K562 (cell line): ENCODE measurements around the gene FNDC11. TPM values are rescaled to one million over a fixed set of nuclear protein-coding genes. Genes with fewer than 3 reads are reported as not detected.

Experiments
- ATAC-seq: fragments of 200-7000 bp; cut with Tn5 transposase; 3 replicates; pipeline ENCODE4 v1.9.1; 2020; ENCODE audit warnings: moderate library complexity
- BruUV-seq: library from RNA; stranded (reverse); fragments of 400-500 nt; replicated peaks from 2 replicates; lab custom pipeline; 2021; lab: Mats Ljungman, UMichigan
- CTCF ChIA-PET: fragments of 300-600 bp; formaldehyde crosslinking; extraction: SDS; loops from one replicate; lab custom pipeline; 2021; ENCODE audit warnings: low intra/inter-chr PET ratio; lab: Yijun Ruan, JAX
- POLR2A ChIA-PET: fragments of 300-600, 350-650 bp; sonication (Branson Sonifier 250); formaldehyde crosslinking; extraction: SDS; loops from one replicate; lab custom pipeline; 2021; ENCODE audit warnings: antibody characterized with exemption, inconsistent platforms; lab: Yijun Ruan, JAX
- DNase-seq, 4 experiments: peaks; one replicate each; pipeline versions ENCODE4 v3.0.0 to v3.0.0-alpha.2; 2011 to 2018; ENCODE audit warnings: low spot score in 3 of 4, mixed read lengths in 3 of 4; ENCODE audit errors: extremely low read depth in 1 of 4
- FAIRE-seq: peaks from 2 replicates; lab custom pipeline; 2011; peaks lifted over from hg19 to GRCh38; lab: Jason Lieb, UNC
- H2AFZ ChIP-seq: 2 replicates; pipeline ENCODE4 v1.6.0; 2011; ENCODE audit warnings: low read depth, low read length, control low read depth, inconsistent platforms
- H3K27ac ChIP-seq: fragments of 200-600 bp; 3 replicates; pipeline ENCODE4 v1.8.0; 2011; ENCODE audit warnings: low read depth, mild to moderate bottlenecking, control low read depth, inconsistent platforms, low read length, moderate library complexity, mixed read lengths; ENCODE audit errors: extremely low read depth
- H3K27me3 ChIP-seq, 2 experiments: fragments of 300-600 bp in 1 of 2; 2 replicates in 1 of 2; 3 replicates in 1 of 2; pipeline versions ENCODE4 v1.6.0 to v1.8.0; 2011; ENCODE audit warnings: inconsistent platforms in 2 of 2, low read length in 2 of 2, mild to moderate bottlenecking in 1 of 2, mixed read lengths in 1 of 2, moderate library complexity in 1 of 2; ENCODE audit not compliant: control insufficient read depth in 2 of 2, insufficient read depth in 2 of 2
- H3K36me3 ChIP-seq: fragments of 300-600 bp; 3 replicates; pipeline ENCODE4 v1.8.0; 2011; ENCODE audit warnings: mild to moderate bottlenecking, low read length, inconsistent platforms; ENCODE audit not compliant: control insufficient read depth, insufficient read depth
- H3K4me1 ChIP-seq, 2 experiments: fragments of 200-600 bp in 1 of 2; replicated peaks in 1 of 2; 2 replicates in 1 of 2; 3 replicates in 1 of 2; pipeline versions ENCODE4 v1.5.1 to v1.8.0; 2011; ENCODE audit warnings: inconsistent platforms in 2 of 2, low read length in 2 of 2, mild to moderate bottlenecking in 1 of 2, mixed read lengths in 1 of 2, moderate library complexity in 1 of 2; ENCODE audit not compliant: control insufficient read depth in 2 of 2, insufficient read depth in 2 of 2
- H3K4me2 ChIP-seq: 2 replicates; pipeline ENCODE4 v1.6.1; 2011; ENCODE audit warnings: low read length, control low read depth, inconsistent platforms, mixed read lengths; ENCODE audit not compliant: insufficient read depth
- H3K4me3 ChIP-seq: fragments of 200-600 bp; sonication (generic), shearing (Covaris generic); 2 replicates; pipeline ENCODE4 v1.5.1; 2016; ENCODE audit warnings: control low read depth, inconsistent platforms
- H3K79me2 ChIP-seq: fragments of 200-600 bp; 3 replicates; pipeline ENCODE4 v1.8.0; 2011; ENCODE audit warnings: low read length, inconsistent platforms; ENCODE audit not compliant: control insufficient read depth, insufficient read depth
- H3K9ac ChIP-seq, 2 experiments: 2 replicates each; pipeline versions ENCODE4 v1.6.0 to v1.6.1; 2011; ENCODE audit warnings: low read depth in 2 of 2, low read length in 2 of 2, control low read depth in 1 of 2, inconsistent platforms in 1 of 2, mild to moderate bottlenecking in 1 of 2, mixed read lengths in 1 of 2; ENCODE audit not compliant: insufficient read depth in 1 of 2
- H3K9me1 ChIP-seq: one replicate; pipeline ENCODE4 v1.6.0; 2011; ENCODE audit warnings: inconsistent platforms, mild to moderate bottlenecking, low read length, moderate library complexity; ENCODE audit not compliant: control insufficient read depth, insufficient read depth
- H3K9me3 ChIP-seq: replicated peaks from 2 replicates; pipeline ENCODE4 v1.5.1; 2011; ENCODE audit warnings: low read depth, low read length, inconsistent platforms; ENCODE audit not compliant: control insufficient read depth, insufficient read depth
- H4K20me1 ChIP-seq: replicated peaks from 2 replicates; pipeline ENCODE4 v1.6.1; 2011; ENCODE audit warnings: low read length, inconsistent platforms, mixed read lengths; ENCODE audit not compliant: control insufficient read depth, insufficient read depth
- CBX8 ChIP-seq: fragments of 200-600 bp; sonication (generic); IDR thresholded peaks from 2 replicates; pipeline ENCODE4 v1.6.1; 2012; ENCODE audit warnings: borderline replicate concordance, mixed run types, low read depth, mild to moderate bottlenecking, moderate library complexity, mixed read lengths, low read length, control low read depth, inconsistent platforms; ENCODE audit not compliant: poor library complexity, severe bottlenecking; ENCODE audit errors: extremely low read depth
- DPF2 ChIP-seq: fragments of 450-650 bp; IDR thresholded peaks from 2 replicates; pipeline ENCODE4 v1.6.1; 2016
- GTF2E2 ChIP-seq: fragments of 200-800 bp; sonication (Bioruptor generic); IDR thresholded peaks from 2 replicates; pipeline ENCODE4 v1.6.1; 2016; ENCODE audit warnings: missing genetic modification characterization, missing compliant biosample characterization
- NCOA2 ChIP-seq, 2 experiments: fragments of 450-650 bp; IDR thresholded peaks; 2 replicates each; pipeline ENCODE4 v1.6.1; 2018; ENCODE audit warnings: mild to moderate bottlenecking in 2 of 2, moderate library complexity in 1 of 2; ENCODE audit not compliant: partially characterized antibody in 2 of 2
- ZBTB17 ChIP-seq: fragments of 450-650 bp; formaldehyde crosslinking; IDR thresholded peaks from 2 replicates; pipeline ENCODE4 v1.4.0; 2020; ENCODE audit warnings: mild to moderate bottlenecking
- ZNF134 ChIP-seq: fragments of 250-450 bp; sonication (Bioruptor Pico); conservative IDR thresholded peaks from 2 replicates; pipeline ENCODE4 v1.4.0; 2020
- ZNF354B ChIP-seq: fragments of 250-450 bp; sonication (Bioruptor Pico); IDR thresholded peaks from 2 replicates; pipeline ENCODE4 v1.4.0; 2020
- WGBS: fragments of 100-300 bp; shearing (Covaris generic); methylation state at CpG from one replicate; pipeline ENCODE4 v1.1.6; 2016; ENCODE audit warnings: low coverage, mixed read lengths; ENCODE audit not compliant: insufficient coverage; ENCODE audit errors: missing lambda C conversion rate; 5-methylcytosine and 5-hydroxymethylcytosine counted together
- in situ Hi-C: fragments of 300-500 bp; cut with MboI; formaldehyde crosslinking; loops from 4 replicates; pipeline ENCODE4 v1.15.0; 2018; ENCODE audit warnings: inconsistent platforms, mixed read lengths
- intact Hi-C: fragments of 100-400 bp; cut with micrococcal nuclease; formaldehyde crosslinking; loops from 2 replicates; pipeline ENCODE4 v1.14.2; 2022
- polyA plus RNA-seq, 8 experiments: library from polyadenylated mRNA; depleted of rRNA in 4 of 8; stranded (reverse) in 5 of 8; unstranded in 3 of 8; fragments of >200 nt; fragmentation: Nextera tagmentation in 2 of 8; fragmentation: Illumina TruSeq in 1 of 8; extraction: Ambion mirVana in 2 of 8; extraction: Trizol in 1 of 8; gene quantifications; 2 replicates each; pipeline versions ENCODE4 v1.2.1 to v1.2.3, GENCODE V29; 2011 to 2014; ENCODE audit warnings: inconsistent platforms in 1 of 8, missing spikeins in 1 of 8
- total RNA-seq, 7 experiments: library from RNA; depleted of rRNA in 6 of 7; stranded (reverse); fragments of >200 nt in 6 of 7; fragmentation: Illumina TruSeq in 2 of 7; extraction: Trizol in 2 of 7; gene quantifications; 2 replicates each; pipeline versions ENCODE4 v1.2.1 to v1.2.3, GENCODE V29; 2011 to 2021; ENCODE audit warnings: low replicate concordance in 1 of 7
- TF ChIP-seq, protein P1 (sequence below), 2 experiments: fragments of 250-450 bp in 1 of 2; fragments of 450-650 bp in 1 of 2; sonication (Bioruptor Pico) in 1 of 2; IDR thresholded peaks; 2 replicates each; pipeline versions ENCODE4 v1.6.1 to v1.8.0; 2016 to 2021; ENCODE audit warnings: mild to moderate bottlenecking in 2 of 2, moderate library complexity in 2 of 2, missing compliant biosample characterization in 1 of 2, missing genetic modification characterization in 1 of 2
- TF ChIP-seq, protein P2 (sequence below): fragments of 150-350 bp; conservative IDR thresholded peaks from 2 replicates; pipeline ENCODE4 v1.6.1; 2014; ENCODE audit warnings: low read length
- TF ChIP-seq, protein P3 (sequence below): fragments of 250-450 bp; sonication (Bioruptor Pico); IDR thresholded peaks from 2 replicates; pipeline ENCODE4 v1.4.0; 2020; ENCODE audit warnings: mild to moderate bottlenecking, moderate library complexity
- TF ChIP-seq, protein P4 (sequence below): fragments of 250-450 bp; sonication (Bioruptor Pico); IDR thresholded peaks from 2 replicates; pipeline ENCODE4 v1.5.0; 2021; ENCODE audit warnings: mild to moderate bottlenecking, moderate library complexity

The FNDC11 gene
- total and polyA plus RNA-seq, 9 of the 15 experiments (the other 6 are each of a cell fraction or from before 2014, with no cell fraction given): 0.08 to 2.3 (median 0.64) TPM; not detected in 2

DNA sequence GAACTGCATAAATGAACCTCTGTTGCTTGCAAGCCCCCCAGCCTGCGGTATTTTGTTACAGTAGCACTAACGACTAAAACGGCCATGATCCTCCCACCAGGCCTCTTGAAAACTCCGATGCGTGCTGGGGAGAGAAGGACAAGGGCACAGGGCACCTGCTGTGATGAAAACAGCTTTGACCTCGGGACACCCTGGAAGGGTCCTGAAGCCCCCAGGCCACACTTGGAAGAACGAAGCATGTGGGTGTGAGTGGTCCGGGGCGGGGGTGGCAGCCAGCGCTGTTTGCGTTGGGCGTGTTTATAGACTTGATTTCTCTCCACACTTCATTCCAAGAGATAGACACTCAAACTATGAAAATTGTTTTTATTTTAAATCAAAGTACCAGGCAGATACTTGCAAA is 33.3 kb downstream of the FNDC11 start:
- ATAC-seq (no peak), DNase-seq (no peak), FAIRE-seq (no peak)
- Histone ChIP-seq H3K4me3 (no peak overlapping the region), H3K9me1 (no peaks in the 10 kb centered on the region), H2AFZ (no peak overlapping the region), H3K4me2 (no peak overlapping the region), H3K9ac (no peak overlapping the region), H3K36me3 (peaks cover 27% of the 10 kb centered on the region; the same call in 1 of the 3 replicates), H3K27ac (no peak overlapping the region), H3K27me3 (peaks cover 0 to 14% of the 10 kb centered on the region in 2 experiments; a peak in 2 of 5 replicates), H3K4me1 (peaks cover 0 to 28% of the 10 kb centered on the region in 2 experiments; a peak in 3 of 5 replicates), H3K79me2 (no peaks in the 10 kb centered on the region), H4K20me1 (no peaks in the 10 kb centered on the region), H3K9me3 (no peaks in the 10 kb centered on the region)
- ChIA-PET POLR2A (interaction anchor here (1.2 kb wide), 1 partner anchor 16 kb away, joined by 5 read pairs; no protein-coding TSS in a partner anchor), CTCF (no interaction called here)
- in situ Hi-C loops (no loop called here), intact Hi-C loops (no loop called here)
- WGBS: 77% methylated on average over 12 of the region's 12 CpGs
- BruUV-seq: no TSS peak
- TF ChIP-seq, protein P1, sequence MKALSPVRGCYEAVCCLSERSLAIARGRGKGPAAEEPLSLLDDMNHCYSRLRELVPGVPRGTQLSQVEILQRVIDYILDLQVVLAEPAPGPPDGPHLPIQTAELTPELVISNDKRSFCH (CRISPR knock-in tag; IDR thresholded peaks at IDR 0.05): no peak
- TF ChIP-seq, protein P1 (tag; IDR thresholded peaks at IDR 0.05): no peak
- TF ChIP-seq, protein P2, sequence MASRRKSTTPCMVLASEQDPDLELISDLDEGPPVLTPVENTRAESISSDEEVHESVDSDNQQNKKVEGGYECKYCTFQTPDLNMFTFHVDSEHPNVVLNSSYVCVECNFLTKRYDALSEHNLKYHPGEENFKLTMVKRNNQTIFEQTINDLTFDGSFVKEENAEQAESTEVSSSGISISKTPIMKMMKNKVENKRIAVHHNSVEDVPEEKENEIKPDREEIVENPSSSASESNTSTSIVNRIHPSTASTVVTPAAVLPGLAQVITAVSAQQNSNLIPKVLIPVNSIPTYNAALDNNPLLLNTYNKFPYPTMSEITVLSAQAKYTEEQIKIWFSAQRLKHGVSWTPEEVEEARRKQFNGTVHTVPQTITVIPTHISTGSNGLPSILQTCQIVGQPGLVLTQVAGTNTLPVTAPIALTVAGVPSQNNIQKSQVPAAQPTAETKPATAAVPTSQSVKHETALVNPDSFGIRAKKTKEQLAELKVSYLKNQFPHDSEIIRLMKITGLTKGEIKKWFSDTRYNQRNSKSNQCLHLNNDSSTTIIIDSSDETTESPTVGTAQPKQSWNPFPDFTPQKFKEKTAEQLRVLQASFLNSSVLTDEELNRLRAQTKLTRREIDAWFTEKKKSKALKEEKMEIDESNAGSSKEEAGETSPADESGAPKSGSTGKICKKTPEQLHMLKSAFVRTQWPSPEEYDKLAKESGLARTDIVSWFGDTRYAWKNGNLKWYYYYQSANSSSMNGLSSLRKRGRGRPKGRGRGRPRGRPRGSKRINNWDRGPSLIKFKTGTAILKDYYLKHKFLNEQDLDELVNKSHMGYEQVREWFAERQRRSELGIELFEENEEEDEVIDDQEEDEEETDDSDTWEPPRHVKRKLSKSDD: no peak
- TF ChIP-seq GTF2E2 (tag): no peak
- TF ChIP-seq CBX8: no peak
- TF ChIP-seq, protein P3, sequence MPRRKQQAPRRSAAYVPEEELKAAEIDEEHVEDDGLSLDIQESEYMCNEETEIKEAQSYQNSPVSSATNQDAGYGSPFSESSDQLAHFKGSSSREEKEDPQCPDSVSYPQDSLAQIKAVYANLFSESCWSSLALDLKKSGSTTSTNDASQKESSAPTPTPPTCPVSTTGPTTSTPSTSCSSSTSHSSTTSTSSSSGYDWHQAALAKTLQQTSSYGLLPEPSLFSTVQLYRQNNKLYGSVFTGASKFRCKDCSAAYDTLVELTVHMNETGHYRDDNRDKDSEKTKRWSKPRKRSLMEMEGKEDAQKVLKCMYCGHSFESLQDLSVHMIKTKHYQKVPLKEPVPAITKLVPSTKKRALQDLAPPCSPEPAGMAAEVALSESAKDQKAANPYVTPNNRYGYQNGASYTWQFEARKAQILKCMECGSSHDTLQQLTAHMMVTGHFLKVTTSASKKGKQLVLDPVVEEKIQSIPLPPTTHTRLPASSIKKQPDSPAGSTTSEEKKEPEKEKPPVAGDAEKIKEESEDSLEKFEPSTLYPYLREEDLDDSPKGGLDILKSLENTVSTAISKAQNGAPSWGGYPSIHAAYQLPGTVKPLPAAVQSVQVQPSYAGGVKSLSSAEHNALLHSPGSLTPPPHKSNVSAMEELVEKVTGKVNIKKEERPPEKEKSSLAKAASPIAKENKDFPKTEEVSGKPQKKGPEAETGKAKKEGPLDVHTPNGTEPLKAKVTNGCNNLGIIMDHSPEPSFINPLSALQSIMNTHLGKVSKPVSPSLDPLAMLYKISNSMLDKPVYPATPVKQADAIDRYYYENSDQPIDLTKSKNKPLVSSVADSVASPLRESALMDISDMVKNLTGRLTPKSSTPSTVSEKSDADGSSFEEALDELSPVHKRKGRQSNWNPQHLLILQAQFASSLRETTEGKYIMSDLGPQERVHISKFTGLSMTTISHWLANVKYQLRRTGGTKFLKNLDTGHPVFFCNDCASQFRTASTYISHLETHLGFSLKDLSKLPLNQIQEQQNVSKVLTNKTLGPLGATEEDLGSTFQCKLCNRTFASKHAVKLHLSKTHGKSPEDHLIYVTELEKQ (CRISPR knock-in tag): no peak
- no peak for TF ChIP-seq ZNF354B (CRISPR knock-in tag)
- TF ChIP-seq, protein P4, sequence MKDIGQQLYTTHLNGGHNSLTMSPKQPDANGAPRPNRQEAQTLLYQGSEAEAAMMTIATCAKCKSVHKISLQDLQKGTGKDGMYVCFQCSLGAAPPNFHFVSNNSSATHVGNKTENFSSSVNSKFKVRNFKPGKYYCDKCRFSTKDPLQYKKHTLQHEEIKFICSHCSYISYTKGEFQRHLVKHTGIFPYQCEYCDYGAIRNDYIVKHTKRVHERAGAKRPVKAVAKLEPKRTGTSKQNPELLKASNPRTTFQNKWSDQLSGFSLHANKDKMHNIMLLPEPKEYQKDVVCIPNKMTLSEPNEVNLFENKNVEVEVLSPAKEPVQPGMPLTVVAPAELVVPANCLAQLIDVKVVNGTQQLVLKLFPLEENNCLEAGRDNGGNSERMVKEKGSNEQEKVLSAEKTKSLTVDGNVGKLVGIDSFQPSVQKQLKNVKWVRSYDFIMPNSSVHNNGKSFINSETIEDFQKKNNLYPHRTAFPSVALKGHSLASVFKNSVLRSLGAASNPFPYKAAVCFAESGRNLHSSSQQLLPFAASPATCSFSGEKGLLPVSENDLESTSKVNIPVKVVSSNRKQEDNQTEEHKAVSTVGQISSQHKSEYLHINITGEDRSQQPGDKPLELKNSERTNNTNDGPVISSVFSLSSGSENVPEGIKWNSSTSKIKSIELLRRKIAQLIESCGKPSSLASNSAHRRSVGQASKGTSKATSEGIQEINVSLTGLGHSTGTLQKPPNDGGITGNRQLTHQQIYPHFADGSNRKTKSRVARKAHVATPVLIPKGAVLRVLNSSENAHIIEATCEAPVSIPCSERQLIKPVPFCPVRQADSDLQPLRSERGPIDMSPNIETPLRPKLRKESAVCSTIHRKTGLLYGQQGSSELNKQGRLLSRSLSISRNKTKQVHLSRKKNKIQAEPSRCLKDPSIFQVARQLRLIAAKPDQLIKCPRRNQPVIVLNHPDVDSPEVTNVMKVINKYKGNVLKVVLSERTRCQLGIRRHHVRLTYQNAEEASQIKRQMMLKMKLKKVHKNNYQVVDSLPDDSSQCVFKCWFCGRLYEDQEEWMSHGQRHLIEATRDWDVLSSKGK (CRISPR knock-in tag): no peak
- TF ChIP-seq ZNF134 (CRISPR knock-in tag): no peak
- TF ChIP-seq NCOA2 (IDR thresholded peaks at IDR 0.05; ENCODE audit: partially characterized antibody in 2 of 2): no peak
- no peak for TF ChIP-seq DPF2
- TF ChIP-seq ZBTB17 (CRISPR knock-in tag): no peak
